ENCODE measurements around the gene CFAP61.
"Not testable (repeated sequence)": the region's sequence is repeated elsewhere in the genome, so short reads cannot be mapped to it uniquely, and the experiment has no call there.

Gene CFAP61

DNA sequence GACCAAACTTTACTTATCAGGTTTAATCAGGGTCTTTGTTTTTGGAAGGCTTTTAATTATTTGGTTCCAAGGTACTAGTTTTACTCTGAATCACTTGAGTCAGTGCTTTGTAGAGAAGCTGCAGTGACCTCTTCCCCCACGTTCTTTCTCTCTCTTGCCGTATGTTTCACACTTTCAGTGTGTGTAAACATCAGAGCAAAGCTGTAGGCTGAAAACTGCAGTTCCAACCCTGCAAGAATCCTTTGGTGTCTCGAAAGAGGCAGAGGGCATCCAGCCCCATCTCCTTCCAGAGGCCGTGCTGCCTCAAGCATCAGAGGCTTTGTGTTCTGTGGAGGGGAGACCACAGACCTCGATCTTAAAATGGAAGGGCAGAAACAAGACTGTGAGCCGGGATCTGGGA lies 42.1 kb downstream of the CFAP61 start:
- DNase-seq, result no peak

DNA sequence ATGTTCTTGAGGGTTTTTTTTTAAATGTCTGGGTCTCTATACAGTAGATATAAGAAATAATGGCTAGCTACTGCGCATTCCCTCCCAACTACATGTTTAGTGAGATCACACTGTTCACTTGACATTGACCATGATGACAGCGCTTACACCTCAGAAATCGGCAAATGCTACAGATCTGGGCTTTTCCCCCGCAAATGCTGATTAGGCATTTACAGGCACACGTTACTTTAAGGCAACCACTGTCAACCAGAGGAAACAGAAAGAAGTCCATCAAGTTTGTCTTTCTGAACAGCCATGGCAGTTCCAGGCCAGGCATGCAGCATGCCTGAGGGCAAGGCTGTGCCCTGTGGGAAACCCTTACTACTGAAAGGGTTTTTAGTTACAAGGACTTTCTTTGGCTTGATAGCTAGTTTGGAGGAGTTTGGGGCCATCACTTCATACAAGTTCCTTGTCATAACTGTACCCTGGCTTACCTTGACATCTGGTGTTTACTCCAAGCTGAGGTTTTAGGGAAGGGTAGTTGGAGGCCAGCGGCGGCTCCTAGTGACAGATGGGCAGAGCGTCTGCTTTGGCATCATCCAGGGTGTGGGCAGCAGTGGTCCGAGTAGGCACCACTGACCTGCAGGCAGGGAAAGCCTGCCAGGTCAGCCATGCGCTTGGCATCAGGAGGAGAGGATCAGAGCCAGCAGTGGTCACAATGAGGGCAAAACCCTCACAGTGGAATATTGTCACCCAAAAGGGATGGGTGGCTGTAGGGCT lies 43.0 kb downstream of the CFAP61 start:
- no peak for DNase-seq

DNA sequence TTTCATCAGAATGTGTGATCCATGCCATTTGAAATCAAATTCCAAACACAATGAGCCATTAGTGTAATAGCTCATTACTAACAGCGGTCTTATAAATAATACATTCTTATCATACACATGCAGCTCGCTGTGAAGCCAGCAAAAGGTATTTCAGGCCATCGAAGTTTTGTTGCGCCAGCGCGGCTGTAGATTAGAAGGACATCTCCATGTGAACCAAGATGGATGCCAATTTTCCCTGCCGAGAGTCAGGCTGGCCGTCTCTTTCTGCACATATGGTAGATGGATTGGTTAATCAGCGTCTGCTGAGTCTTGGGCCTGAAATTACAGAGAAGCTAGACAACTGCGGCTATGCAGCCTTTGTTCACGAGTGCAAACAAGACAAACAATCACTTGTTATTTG lies 44.1 kb downstream of the CFAP61 start:
- DNase-seq, result no peak

DNA sequence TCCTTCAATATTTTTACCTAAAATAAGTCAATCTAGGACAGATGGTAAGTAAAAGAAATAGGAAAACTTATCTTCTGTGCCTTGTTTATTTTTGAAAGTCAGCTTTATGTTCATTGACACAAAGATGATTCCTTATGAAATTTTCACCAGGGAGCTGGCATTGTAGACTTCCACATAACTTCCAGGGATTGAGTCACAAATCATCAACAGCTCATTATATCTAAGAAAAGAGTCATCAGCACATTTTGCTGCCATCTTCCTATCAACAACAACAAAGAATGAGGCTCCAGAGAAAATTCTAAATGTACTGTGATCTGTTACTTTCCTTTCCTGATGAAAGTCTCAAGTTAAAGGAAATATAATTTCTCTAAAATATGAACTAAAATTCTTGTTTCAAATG lies 48.5 kb downstream of the CFAP61 start:
- DNase-seq, result no peak

DNA sequence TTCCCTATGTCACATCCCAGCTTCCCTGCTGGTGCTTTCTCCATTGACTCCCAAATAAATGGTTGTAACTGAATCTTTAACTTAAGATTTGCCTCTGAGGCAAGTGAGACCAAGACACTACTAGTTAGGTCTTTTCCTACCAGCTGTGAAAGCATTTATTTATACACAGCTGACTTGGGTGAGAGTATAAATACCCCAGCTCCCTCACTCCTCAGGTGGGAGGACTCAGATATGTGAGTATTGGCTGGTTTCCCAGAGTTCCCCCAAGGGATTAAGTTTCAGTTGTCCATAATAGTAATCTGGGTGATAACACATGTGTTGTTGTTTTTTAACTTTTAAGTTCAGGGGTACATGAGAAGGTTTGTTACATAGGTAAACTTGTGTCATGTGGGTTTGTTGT lies 49.8 kb downstream of the CFAP61 start:
- no peak for DNase-seq

DNA sequence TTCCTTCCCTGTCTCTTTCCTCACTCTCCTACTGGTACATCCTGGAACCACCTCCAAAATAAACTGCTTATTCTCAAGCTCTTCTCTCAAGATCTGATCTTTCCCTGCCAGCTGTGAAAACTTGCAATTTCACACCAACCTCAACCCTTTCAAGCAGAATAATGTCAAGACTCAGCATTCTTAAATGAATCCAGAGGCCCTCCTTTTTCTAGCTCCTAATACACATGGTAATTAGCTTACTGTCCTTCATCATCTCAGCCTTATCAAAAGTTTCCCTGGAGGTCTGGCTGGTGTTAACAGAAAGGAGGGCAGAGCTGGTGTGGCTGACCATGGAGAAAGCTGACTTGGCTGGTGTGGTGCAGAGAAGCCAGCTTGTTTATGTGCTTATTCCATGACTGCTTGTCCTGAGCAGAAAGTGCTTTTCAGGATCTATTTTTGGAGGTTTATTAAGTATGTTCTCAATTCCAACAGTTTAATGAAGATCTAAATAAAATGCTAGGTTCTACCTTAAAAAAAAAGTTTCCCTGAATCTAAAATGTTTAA lies 50.5 kb downstream of the CFAP61 start:
- no peak for DNase-seq

DNA sequence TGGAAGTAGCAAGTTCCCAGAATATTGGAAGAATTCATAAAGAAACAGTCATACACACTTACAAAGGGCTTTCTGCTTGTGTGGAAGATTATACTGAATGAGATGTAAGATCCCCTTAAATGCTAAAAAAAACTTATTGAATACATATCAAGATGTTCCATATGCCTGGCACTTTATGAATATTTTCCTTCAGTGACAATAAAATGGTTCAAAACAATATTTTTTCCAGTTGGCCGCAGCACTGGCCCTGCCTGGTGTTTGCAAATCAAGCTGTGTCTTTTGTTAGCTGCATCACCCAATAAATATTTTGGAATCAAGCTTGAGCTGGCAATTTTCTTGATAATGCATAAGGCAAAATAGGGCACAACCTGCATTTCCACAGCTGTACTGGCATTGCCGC lies 51.2 kb downstream of the CFAP61 start:
- DNase-seq, result no peak

DNA sequence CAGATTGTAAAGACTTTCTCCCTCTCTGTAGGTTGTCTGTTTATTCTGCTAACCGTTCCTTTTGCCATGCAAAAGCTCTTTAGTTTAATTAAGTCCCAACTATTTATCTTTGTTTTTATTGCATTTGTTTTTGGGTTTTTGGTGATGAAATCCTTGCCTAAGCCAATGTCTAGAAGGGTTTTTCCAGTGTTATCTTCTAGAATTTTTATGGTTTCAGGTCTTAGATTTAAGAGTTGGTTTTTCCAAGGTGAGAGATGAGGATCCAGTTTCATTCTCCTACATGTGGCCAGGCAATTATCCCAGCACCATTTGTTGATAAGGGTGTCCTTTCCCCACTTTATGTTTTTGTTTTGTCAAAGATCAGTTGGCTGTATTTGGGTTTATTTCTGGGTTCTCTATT lies 70.9 kb downstream of the CFAP61 start:
- not testable (repeated sequence) for DNase-seq

DNA sequence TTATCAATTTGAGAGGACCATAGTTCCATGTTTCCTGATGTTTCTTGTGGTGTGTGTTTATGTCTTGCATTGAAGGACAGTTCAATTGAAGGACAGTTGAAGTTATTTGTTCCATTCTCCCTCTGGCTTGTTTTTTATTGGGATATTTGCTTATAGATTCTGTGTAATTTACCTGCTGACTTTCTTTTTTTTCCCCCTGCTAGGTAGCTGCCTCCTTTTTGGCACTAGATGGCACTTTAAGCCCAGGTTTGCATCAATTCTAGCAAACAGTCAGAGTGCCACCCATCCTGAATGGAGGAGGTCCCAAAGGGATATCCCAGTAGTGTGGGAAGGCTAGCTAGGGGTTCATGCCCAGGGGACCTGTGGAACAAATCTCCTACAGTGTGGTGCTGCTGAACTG lies 78.1 kb downstream of the CFAP61 start:
- no peak for DNase-seq

DNA sequence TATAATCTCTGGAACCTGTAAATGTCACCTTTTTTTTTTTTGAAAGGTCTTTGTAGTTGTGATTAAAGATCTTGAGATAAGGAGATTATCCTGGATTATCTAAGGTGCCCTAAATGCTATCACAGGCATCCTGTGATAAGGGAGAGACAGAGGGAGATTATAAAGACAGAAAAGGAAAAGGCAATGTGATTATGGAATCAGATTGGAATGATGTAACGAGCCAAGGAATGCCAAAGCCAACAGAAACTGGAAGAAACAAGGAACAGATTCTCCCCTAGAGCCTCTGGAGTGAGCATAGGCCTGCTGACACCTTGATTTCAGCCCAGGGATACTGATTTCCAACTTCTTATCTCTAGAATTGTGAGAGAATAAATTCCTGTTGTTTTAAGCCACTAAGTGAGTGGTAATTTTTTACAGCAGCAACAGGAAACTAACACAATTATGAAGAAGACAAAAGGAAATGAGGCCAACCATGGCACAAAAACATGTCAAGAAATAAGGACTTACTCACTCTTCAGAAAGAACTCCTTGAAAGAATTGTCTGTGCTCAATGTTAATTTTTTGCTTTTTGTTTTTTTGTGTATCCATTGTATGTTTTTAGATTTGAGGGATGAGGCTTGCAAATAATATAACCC lies 82.7 kb downstream of the CFAP61 start:
- no peak for DNase-seq

DNA sequence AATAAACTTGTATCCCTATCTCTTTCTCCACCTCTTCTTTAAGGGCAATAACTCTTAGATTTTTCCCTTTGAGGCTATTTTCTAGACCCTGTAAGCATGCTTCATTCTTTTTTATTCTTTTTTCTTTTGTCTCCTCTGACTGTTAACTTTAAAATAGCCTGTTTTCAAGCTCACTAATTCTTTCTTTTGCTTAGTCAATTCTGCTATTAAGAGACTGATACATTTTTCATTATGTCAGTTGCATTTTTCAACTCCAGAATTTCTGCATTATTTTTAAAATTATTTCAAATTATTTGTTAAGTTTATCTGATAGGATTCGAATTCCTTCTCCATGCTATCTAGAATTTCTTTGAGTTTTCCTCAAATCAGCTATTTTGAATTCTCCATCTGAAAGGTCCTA lies 84.0 kb downstream of the CFAP61 start:
- no peak for DNase-seq

DNA sequence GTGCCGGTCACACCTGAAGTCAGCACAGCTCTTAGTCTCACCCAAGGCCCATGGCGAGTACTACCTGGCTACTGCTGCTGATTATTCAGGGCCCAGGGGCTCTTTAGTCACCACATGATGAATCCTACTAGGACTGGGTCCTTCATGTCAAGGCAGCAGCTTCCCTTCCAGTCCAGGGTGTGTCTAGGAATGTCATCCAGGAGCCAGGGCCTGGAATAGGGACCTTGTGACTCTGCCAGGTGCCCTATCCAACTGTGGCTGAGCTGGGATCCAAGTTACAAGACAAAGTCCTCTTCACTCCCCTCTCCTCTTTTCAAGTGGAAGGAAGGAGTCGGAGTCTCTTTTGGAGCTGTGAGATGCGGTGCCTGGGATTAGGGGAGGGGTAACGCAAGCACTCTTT lies 85.5 kb downstream of the CFAP61 start:
- no peak for DNase-seq

DNA sequence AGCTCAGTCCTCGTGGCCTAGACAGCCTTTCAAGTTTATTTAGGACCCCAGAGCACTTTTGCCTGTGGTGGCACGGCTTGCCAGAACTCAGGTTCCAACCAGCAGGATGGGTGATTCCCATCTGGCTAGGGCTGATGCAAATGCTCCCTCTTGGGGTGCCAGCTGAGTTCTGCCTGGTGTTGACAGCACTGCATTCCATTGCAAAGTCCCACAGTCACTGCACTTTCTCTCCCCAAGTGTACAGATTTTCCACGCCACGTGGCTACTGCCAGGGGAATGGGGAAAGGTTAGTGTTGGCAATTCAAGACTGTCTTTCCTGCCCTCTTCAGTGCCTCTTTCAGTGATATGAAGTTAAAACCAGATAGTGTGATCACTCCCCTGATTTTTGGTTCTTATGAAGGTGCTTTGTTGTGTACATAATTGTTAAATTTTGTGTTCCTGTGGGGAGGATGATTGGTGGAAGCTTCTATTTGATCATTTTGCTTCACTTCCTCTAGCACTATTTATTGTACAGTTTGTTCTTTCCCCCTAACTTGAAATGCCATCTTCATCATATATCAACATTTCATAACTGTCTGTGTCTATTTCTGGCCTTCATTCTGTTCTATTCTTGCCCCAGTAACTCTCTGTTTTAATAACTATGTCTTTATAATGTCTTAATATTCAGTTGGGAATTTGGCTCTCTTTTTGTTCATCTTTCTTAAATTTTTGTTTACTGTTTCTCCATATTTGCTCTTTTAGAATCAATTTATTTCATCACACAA lies 86.2 kb downstream of the CFAP61 start:
- no peak for DNase-seq

DNA sequence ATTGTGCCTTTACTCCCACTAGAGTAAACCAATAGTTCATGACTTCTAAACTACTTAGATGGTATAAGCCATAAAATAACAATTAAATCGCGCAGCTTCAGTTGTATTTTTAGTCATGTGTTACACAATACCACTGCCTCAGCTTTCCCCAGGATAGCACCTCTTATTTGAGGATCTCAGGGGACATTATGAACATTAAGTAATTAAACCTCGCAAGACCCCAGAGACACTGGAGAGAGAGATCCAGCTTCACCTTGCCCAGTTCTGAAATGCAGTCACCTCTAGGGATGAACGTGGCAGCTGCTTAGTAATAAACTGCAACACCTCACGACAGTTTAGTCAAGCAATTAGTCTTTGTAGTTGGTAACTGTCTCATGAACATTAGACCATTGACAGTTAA lies 87.1 kb downstream of the CFAP61 start:
- no peak for DNase-seq

DNA sequence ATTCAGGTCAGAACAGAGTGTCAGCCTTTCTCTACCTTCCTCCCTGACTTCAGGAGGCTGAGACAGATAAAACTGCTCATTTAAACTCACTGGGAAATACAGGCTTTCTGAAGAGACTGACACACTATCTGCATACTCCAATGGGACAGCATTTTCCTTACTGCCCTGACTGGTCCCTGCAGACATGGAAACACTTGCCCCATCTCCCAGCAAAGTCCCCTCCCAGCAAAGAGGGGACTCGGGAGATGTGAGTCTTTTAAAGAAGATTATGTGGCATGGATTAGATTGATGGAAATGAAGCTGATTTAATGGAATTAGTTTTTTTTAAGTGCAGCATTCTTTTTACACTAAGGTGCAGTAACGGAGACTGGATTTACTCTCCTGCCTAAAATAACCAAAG lies 90.8 kb downstream of the CFAP61 start:
- DNase-seq, result no peak

DNA sequence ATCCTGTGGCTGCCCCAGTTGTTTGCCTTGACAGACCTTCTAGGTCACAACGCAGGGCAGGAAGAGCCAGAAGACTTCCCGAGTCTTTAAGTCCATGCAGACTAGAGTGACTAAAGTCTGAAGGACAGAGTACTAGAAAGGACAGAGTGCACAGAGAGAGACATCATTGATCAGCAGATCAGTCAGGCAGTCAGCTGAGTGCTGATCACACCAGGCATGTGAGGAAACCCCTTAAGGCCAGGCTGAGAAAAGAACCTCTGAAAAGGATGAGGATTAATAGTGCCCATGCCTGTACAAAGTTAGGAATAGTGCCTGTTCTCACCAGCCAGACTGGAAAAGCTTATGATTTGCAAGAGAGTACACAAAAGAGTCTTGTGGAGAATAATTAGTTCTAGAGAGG lies 91.3 kb downstream of the CFAP61 start:
- no peak for DNase-seq

DNA sequence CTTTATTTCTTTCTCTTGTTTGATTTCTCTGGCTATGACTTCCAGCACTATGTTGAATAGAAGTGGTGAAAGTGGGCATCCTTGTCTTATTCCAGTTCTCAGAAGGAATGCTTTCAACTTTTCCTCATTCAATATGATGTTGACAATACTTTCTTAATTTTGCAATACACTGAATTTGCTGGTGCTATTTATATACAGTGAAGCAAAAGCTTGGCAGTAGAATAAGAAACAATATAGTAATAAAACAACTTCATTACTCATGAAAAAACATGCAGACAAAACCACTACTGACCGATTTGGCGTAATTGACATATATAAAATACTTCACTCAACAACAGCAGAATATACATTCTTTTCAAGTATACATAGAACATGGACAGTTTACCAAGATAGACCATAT lies 96.4 kb downstream of the CFAP61 start:
- no peak for DNase-seq

DNA sequence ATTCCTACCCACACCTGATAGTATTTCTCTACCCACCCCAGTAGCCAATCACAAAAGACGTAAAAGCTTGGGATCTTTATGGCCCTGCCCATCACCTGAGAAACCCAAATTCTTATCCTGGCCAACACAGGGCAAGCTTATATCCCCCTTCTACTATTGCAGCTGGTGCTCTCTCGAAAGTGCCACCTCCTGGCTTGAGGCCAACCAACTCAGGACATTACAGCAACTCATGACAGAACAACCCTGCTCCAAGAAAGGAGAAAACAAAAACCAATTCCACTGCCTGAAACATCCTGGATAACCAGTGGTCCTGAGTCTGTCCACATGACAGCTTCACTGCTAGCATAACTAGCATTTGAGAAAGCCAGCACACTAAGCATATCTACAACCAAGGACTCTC lies 97.9 kb downstream of the CFAP61 start:
- DNase-seq, result no peak

DNA sequence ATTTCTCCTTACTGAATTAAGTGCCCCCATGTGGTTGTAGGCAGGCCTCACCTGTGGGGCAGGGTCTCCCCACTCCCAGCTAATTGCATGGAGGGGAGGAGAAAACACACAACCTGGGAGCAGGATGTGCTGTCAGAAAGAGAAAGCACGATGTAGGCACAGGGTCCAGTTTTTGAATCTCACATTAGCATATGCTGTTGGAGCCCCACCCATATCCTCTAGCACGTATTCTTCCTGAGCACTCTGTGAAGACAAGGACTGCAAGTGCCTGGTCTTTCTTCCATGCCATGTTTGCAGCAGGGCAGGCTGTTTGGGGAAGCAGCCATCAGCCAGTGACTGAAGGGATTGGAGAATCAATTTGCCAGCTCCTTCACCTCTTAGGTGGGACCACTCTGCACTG lies 108.2 kb downstream of the CFAP61 start:
- DNase-seq, result no peak

DNA sequence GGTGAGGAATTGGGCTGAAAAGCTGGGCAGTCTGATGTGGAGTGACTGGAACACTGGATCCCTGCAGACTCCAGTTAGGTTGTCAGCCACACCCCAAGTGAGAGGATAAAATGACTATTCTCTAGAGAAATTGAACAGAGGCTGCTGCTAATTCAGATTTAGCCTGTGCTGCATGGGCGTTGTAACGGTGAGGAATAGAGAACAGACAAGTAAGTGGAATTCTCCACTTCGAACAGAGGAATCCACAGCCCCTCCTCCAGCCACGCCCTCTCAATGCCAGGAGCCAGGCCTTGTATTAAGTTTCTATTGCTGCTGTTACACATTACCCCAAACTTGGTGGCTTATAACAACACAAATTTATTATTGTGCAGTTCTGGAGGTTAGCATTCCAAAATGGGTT lies 109.3 kb downstream of the CFAP61 start:
- DNase-seq, result no peak

DNA sequence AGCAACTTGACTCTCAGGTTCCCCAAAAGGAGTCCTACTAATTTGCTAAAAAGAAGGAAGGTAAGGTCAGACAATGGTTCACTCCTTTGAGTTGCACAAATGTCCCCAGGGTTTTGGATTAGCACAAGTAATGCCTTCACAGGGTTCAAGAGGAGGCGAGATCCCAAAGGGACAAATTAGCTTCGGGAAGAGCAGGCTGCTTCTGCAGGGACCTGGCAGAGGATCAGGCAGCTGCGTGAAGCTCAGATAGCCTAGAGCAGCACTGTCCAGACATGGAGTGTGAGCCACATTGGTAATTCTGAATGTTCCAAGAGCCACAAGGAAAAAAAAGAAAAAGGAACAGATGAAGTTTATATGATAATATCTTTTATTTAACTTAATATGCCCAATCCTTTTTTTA lies 115.4 kb downstream of the CFAP61 start:
- DNase-seq, result no peak

DNA sequence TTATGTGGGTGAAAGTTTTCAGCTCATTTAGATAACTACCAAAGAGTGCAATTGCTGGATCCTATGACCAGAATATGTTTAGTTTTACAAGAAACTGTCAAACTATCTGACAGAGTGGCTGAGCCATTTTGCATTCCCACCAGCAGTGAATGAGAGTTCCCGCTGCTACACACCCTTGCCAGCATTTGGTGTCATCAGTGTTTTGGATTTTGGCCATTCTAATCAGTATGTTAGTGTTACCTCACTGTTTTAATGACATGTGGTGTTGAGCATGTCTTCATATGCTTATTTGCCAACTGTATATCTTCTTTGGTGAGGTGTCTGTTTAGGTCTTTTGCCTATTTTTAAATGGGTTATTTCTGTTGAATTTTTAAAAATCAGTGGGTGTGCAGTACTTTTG lies 120.9 kb downstream of the CFAP61 start:
- DNase-seq, result no peak

DNA sequence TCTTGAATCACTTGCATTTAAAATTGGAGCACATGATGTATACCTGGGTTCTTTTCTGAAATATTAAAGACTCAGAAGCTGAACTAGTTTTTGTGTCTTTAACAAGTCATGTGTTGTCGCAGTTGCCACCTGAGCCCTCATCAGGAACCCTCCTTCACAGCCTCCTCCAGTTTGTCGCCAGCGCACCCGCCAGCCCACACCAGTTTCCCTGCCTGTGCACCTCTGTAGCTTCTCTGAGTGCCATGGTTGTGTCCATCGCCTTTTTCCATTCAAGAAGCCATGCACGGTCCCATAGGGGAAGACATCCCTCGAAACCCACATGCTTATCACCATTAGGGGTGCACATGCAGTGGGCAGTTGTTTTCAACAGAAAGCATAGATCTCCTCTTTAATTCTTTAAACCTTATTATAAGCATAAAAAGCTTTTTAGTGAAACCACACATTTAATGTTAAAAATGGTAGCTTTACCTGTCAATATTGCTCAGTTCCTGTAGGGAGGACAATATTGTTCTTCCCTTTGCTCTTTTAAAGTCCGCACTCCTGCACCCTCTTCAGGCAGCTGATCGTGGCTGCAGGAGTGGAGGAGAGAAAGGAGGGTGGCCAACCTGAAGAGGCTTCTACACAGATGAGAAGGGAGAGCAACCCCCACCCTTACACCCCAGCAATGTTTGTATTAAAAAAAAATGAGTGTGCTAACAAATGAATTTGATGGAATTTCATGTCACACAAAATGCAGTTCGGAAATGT lies 121.9 kb downstream of the CFAP61 start:
- DNase-seq, result no peak
